ENCODE data around the gene ATG10.

The ATG10 gene

GRCh38 chr5:82165740-82166530 is 194.1 kb downstream of the ATG10 start:
- H3K27me3 ChIP-seq (replicated peaks) = no peaks in the 10 kb centered on the region
- peak; percentile 85 for DNase-seq
- no peak overlapping the region for H3K4me3 ChIP-seq (ENCODE audit: low read depth, low read length)
- peak overlapping the region; percentile 63 for H3K27ac ChIP-seq
- in situ Hi-C loops (cut with HindIII; ENCODE audit: low pct_ligation_motif_present, low sequenced_read_pairs) = no loop called here
- H3K36me3 ChIP-seq (replicated peaks) = no peaks in the 10 kb centered on the region
- TF ChIP-seq CTCF (IDR thresholded peaks at IDR 0.05; ENCODE audit: low read depth, low read length, missing control alignments) = peak; percentile 80

GRCh38 chr5:82167372-82167935 is 195.6 kb downstream of the ATG10 start:
- H3K36me3 ChIP-seq (replicated peaks) = no peaks in the 10 kb centered on the region
- H3K27ac ChIP-seq = no peak overlapping the region
- H3K4me3 ChIP-seq (ENCODE audit: low read depth, low read length) = no peak overlapping the region
- in situ Hi-C loops (cut with HindIII; ENCODE audit: low pct_ligation_motif_present, low sequenced_read_pairs) = no loop called here
- TF ChIP-seq CTCF (IDR thresholded peaks at IDR 0.05; ENCODE audit: low read depth, low read length, missing control alignments) = no peak
- H3K27me3 ChIP-seq (replicated peaks) = no peaks in the 10 kb centered on the region
- DNase-seq = no peak

GRCh38 chr5:82168294-82168693 is 196.5 kb downstream of the ATG10 start:
- no peak for DNase-seq
- H3K4me3 ChIP-seq (ENCODE audit: low read depth, low read length) = no peak overlapping the region
- in situ Hi-C loops (cut with HindIII; ENCODE audit: low pct_ligation_motif_present, low sequenced_read_pairs) = no loop called here
- H3K27ac ChIP-seq = no peak overlapping the region
- H3K36me3 ChIP-seq (replicated peaks) = no peaks in the 10 kb centered on the region
- H3K27me3 ChIP-seq (replicated peaks) = no peaks in the 10 kb centered on the region
- no peak for TF ChIP-seq CTCF (IDR thresholded peaks at IDR 0.05; ENCODE audit: low read depth, low read length, missing control alignments)

- no peaks in the 10 kb centered on the region for H3K27me3 ChIP-seq (replicated peaks)
- H3K27ac ChIP-seq = no peak overlapping the region
- no peak for TF ChIP-seq CTCF (IDR thresholded peaks at IDR 0.05; ENCODE audit: low read depth, low read length, missing control alignments)
- in situ Hi-C loops (cut with HindIII; ENCODE audit: low pct_ligation_motif_present, low sequenced_read_pairs) = no loop called here
- H3K4me3 ChIP-seq (ENCODE audit: low read depth, low read length) = no peak overlapping the region
- no peak for DNase-seq
- H3K36me3 ChIP-seq (replicated peaks) = no peaks in the 10 kb centered on the region
Measured at GRCh38 chr5:82169892-82170291, 198.1 kb downstream of the ATG10 start.

- DNase-seq = peak; percentile 53
- Histone ChIP-seq H3K27ac (no peak overlapping the region), H3K27me3 (replicated peaks) (no peaks in the 10 kb centered on the region), H3K36me3 (replicated peaks) (no peaks in the 10 kb centered on the region), H3K4me3 (ENCODE audit: low read depth, low read length) (no peak overlapping the region)
- in situ Hi-C loops (cut with HindIII; ENCODE audit: low pct_ligation_motif_present, low sequenced_read_pairs) = no loop called here
- peak; percentile 86 for TF ChIP-seq CTCF (IDR thresholded peaks at IDR 0.05; ENCODE audit: low read depth, low read length, missing control alignments)
Measured at GRCh38 chr5:82174128-82174918, 202.5 kb downstream of the ATG10 start.
